GM13976 (cell line): ENCODE data around the gene H3-3A.
"Not testable (repeated sequence)": the region's sequence is repeated elsewhere in the genome, so short reads cannot be mapped to it uniquely, and the experiment has no call there.

ENCODE experiments used
- DNase-seq: peaks from one replicate; pipeline ENCODE4 v3.0.0; 2012; ENCODE audit warnings: low spot score
- CTCF ChIP-seq: IDR thresholded peaks from 2 replicates; pipeline ENCODE4 v1.5.1; 2012; ENCODE audit warnings: borderline replicate concordance, mild to moderate bottlenecking; ENCODE audit not compliant: insufficient read depth; ENCODE audit errors: extremely low read depth, missing control alignments, control extremely low read depth
- in situ Hi-C: fragments of 300-500 bp; cut with MboI; formaldehyde crosslinking; loops from one replicate; pipeline ENCODE4 v1.12.0; 2022; ENCODE audit warnings: low sequenced_read_pairs, mixed read lengths, inconsistent platforms; ENCODE audit not compliant: unreplicated experiment

The H3-3A gene

GRCh38 chr1:226086776-226087175 lies 24.3 kb downstream of the H3-3A start:
- no peak for TF ChIP-seq CTCF
- in situ Hi-C loops: no loop called here
- no peak for DNase-seq

- in situ Hi-C loops: no loop called here
Observed at GRCh38 chr1:226091461-226091860, 28.9 kb downstream of the H3-3A start.

GRCh38 chr1:226092048-226092820 lies 29.7 kb downstream of the H3-3A start:
- in situ Hi-C loops: not testable (repeated sequence)

More at GRCh38 chr1:226091461-226091860, 28.9 kb downstream of the H3-3A start:
- TF ChIP-seq CTCF: no peak
- no peak for DNase-seq

GRCh38 chr1:226092965-226093364 lies 30.4 kb downstream of the H3-3A start:
- no peak for DNase-seq
- in situ Hi-C loops: no loop called here
- no peak for TF ChIP-seq CTCF

More at GRCh38 chr1:226092048-226092820, 29.7 kb downstream of the H3-3A start:
- DNase-seq: not testable (repeated sequence)

GRCh38 chr1:226093621-226094020 lies 31.1 kb downstream of the H3-3A start:
- no peak for DNase-seq
- in situ Hi-C loops: no loop called here
- no peak for TF ChIP-seq CTCF

GRCh38 chr1:226094451-226094850 lies 31.9 kb downstream of the H3-3A start:
- in situ Hi-C loops: no loop called here
- no peak for TF ChIP-seq CTCF
- DNase-seq: no peak

GRCh38 chr1:226095286-226095685 lies 32.8 kb downstream of the H3-3A start:
- no peak for DNase-seq
- no peak for TF ChIP-seq CTCF
- in situ Hi-C loops: no loop called here
